IPS DF 19.7 (cell line): ENCODE results near the gene SHISA6.

ENCODE experiments used
- DNase-seq: peaks from one replicate; pipeline ENCODE4 v3.0.0-alpha.2; 2013; ENCODE audit warnings: low read depth, low spot score

Gene SHISA6

GRCh38 chr17:11538366-11538765, 297.4 kb downstream of the SHISA6 start:
- no peak for DNase-seq

- DNase-seq: no peak
These were observed 298.6 kb downstream of the SHISA6 start for GRCh38 chr17:11539637-11540036.

GRCh38 chr17:11545002-11545401, 304.0 kb downstream of the SHISA6 start:
- DNase-seq: no peak

GRCh38 chr17:11545696-11546095, 304.7 kb downstream of the SHISA6 start:
- DNase-seq: no peak

GRCh38 chr17:11547853-11548252, 306.8 kb downstream of the SHISA6 start:
- DNase-seq: no peak

- DNase-seq: no peak
These were observed 307.4 kb downstream of the SHISA6 start for GRCh38 chr17:11548398-11548797.

GRCh38 chr17:11550431-11550830, 309.4 kb downstream of the SHISA6 start:
- DNase-seq: no peak

GRCh38 chr17:11551442-11551841, 310.4 kb downstream of the SHISA6 start:
- no peak for DNase-seq

GRCh38 chr17:11553135-11553534, 312.1 kb downstream of the SHISA6 start:
- DNase-seq: no peak

GRCh38 chr17:11554042-11554441, 313.0 kb downstream of the SHISA6 start:
- no peak for DNase-seq

- no peak for DNase-seq
These were observed 313.5 kb downstream of the SHISA6 start for GRCh38 chr17:11554542-11554941.

- no peak for DNase-seq
These were observed 314.5 kb downstream of the SHISA6 start for GRCh38 chr17:11555530-11555929.

- no peak for DNase-seq
These were observed 316.9 kb downstream of the SHISA6 start for GRCh38 chr17:11557727-11558452.

GRCh38 chr17:11558681-11559234, 317.7 kb downstream of the SHISA6 start:
- no peak for DNase-seq

- DNase-seq: no peak
These were observed 318.6 kb downstream of the SHISA6 start for GRCh38 chr17:11559601-11560000.

GRCh38 chr17:11561281-11561680, 320.3 kb downstream of the SHISA6 start:
- DNase-seq: no peak

- no peak for DNase-seq
These were observed 320.7 kb downstream of the SHISA6 start for GRCh38 chr17:11561702-11562101.

GRCh38 chr17:11564589-11565380, 323.8 kb downstream of the SHISA6 start:
- DNase-seq: no peak

GRCh38 chr17:11565591-11565990, 324.6 kb downstream of the SHISA6 start:
- DNase-seq: no peak

GRCh38 chr17:11578998-11579397, 338.0 kb downstream of the SHISA6 start:
- no peak for DNase-seq

- DNase-seq: no peak
These were observed 339.7 kb downstream of the SHISA6 start for GRCh38 chr17:11580677-11581076.

- DNase-seq: no peak
These were observed 341.2 kb downstream of the SHISA6 start for GRCh38 chr17:11582217-11582616.
